Adipocyte (in vitro differentiated cells): ENCODE measurements around the gene XPO4.
A peak's percentile ranks its signal among the peaks of the same experiment; 100 is the strongest.

Experiments used
- DNase-seq: peaks from one replicate; pipeline ENCODE4 v3.0.0-alpha.2; 2015; ENCODE audit warnings: low read depth
- H3K27me3 ChIP-seq: replicated peaks from 2 replicates; pipeline ENCODE4 v1.7.0; 2013; ENCODE audit warnings: mild to moderate bottlenecking, low read length, moderate library complexity; ENCODE audit not compliant: control insufficient read depth, insufficient read depth
- H3K36me3 ChIP-seq: 2 replicates; pipeline ENCODE4 v1.7.0; 2013; ENCODE audit warnings: low read length, mild to moderate bottlenecking, moderate library complexity; ENCODE audit not compliant: control insufficient read depth, insufficient read depth, severe bottlenecking
- H3K4me1 ChIP-seq: 2 replicates; pipeline ENCODE4 v1.7.0; 2013; ENCODE audit warnings: mild to moderate bottlenecking, low read length, moderate library complexity; ENCODE audit not compliant: control insufficient read depth, insufficient read depth
- H3K4me3 ChIP-seq: 2 replicates; pipeline ENCODE4 v1.7.0; 2013; ENCODE audit warnings: mild to moderate bottlenecking, low read length, moderate library complexity
- H3K9ac ChIP-seq: 2 replicates; pipeline ENCODE4 v1.7.0; 2013; ENCODE audit warnings: mild to moderate bottlenecking, low read length, moderate library complexity
- H3K9me3 ChIP-seq: 2 replicates; pipeline ENCODE4 v1.7.0; 2013; ENCODE audit warnings: mild to moderate bottlenecking, low read length, moderate library complexity; ENCODE audit not compliant: control insufficient read depth

Gene XPO4

DNA sequence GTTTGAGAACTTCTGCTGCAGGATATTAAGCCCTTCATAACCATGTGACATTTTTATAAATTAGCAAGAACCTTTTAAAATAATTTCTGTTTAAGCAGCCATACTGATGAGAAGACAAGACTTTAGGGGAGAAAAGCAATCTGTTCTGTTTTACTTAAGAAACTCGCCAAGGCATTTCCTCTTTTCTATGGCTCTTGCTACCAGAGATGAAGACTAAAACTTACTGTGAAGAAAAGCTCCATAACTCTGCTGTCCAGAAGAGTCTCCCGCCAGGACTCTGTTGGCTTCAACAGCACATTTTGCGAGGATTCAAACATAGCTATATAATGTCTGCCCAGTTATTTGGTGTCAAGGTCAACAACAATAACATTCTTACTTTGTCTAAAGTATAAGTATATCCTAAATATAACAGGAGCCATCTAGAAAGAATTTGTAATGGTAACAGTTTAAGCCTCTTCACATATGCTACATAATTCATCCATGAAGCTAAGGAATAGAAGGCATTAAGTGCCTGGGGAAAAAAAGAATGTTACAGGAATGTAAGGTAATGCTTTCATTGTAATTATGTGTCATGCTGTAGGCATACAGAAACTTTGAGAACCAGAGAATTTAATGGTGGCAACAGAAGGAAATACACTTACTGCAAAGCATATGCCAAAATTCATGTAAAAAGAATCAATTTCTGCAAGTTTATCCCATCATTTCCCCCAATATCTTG, 75.5 kb downstream of the XPO4 start:
- no peak overlapping the region for H3K4me3 ChIP-seq

DNA sequence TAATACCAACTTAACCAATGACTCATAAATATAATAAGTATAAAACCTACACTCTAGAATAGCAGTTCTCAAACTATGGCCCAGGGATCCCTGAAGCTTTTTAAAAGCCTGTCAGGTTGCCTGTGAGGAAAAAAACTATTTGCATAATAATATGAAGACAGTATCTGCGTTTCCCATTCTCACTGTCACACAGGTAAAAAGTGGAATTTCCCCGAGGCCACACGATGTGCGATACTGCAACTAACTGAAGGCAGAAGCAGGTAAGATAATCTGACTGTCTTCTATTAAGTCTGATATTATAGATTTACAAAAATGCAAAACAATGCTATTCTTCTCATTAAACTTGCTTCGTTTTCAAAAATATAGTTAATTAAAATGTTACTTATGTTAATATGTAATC, 76.2 kb downstream of the XPO4 start:
- H3K4me3 ChIP-seq: no peak overlapping the region
- H3K9ac ChIP-seq: no peak overlapping the region
- no peaks in the 10 kb centered on the region for H3K9me3 ChIP-seq
- no peak for DNase-seq
- H3K36me3 ChIP-seq: peaks cover 9% of the 10 kb centered on the region
- H3K4me1 ChIP-seq: peaks cover 13% of the 10 kb centered on the region
- no peaks in the 10 kb centered on the region for H3K27me3 ChIP-seq

More for the DNA sequence above, 75.5 kb downstream of the XPO4 start:
- DNase-seq: peak; percentile 21
- no peaks in the 10 kb centered on the region for H3K9me3 ChIP-seq
- peaks cover 13% of the 10 kb centered on the region for H3K4me1 ChIP-seq
- H3K36me3 ChIP-seq: peaks cover 2% of the 10 kb centered on the region
- no peaks in the 10 kb centered on the region for H3K27me3 ChIP-seq
- H3K9ac ChIP-seq: no peak overlapping the region

DNA sequence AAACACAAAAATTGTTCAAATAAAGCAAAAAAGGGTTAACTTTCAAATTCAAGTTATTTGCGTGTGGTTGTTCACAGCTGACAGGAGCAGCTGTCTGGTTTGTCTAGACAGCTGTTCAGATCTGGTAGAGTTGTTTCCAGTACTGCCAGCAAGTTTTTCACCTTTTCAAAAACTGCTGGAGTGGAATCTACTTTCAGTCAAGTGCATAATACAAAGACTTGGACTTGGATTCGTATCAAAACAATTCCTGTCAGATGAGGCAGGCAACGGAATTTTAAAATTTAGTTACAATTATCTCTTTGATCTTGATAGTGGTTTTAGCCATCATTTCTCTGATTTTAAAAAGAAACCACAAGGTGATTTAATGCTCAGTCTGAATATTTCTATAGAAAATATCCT, 77.1 kb downstream of the XPO4 start:
- peaks cover 11% of the 10 kb centered on the region for H3K36me3 ChIP-seq
- no peaks in the 10 kb centered on the region for H3K27me3 ChIP-seq
- no peak overlapping the region for H3K9ac ChIP-seq
- peaks cover 13% of the 10 kb centered on the region for H3K4me1 ChIP-seq
- DNase-seq: peak; percentile 13
- no peak overlapping the region for H3K4me3 ChIP-seq
- H3K9me3 ChIP-seq: no peaks in the 10 kb centered on the region

DNA sequence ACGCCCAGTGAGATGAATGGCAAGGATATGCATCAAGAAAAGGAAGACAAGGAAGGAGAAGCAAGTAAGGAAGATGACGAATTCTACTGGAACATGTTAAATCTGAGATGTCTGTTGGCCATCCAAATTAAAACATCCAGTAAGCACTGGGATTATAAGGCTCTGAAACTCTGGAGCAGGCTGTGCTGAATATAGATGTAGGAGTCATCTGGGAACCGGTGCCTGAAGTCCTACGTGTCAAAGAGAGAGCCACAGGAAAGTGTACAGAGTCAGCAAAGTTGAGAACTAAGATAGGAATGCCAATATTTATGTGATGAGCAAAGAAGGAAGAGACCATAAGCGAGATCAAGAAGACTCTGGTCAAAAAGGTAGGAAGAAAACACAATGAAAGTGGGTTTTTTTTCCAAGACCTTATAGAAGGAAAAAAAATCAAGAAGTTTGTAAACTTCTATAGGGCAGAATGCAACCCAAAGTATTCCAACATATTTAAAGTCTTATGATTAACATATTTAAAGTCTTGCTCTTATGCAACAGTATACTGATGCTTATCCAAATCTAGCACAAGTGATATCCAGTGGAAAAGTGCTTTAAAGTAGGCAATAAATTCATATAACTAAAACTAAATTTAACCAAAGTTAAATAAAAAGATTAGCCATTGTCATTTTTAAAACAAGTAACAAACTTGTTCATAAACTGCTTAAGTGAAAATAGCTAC, 77.6 kb downstream of the XPO4 start:
- Histone ChIP-seq H3K9me3 (no peaks in the 10 kb centered on the region), H3K36me3 (peaks cover 11% of the 10 kb centered on the region), H3K4me3 (no peak overlapping the region), H3K4me1 (peaks cover 13% of the 10 kb centered on the region), H3K9ac (no peak overlapping the region), H3K27me3 (no peaks in the 10 kb centered on the region)
- no peak for DNase-seq

DNA sequence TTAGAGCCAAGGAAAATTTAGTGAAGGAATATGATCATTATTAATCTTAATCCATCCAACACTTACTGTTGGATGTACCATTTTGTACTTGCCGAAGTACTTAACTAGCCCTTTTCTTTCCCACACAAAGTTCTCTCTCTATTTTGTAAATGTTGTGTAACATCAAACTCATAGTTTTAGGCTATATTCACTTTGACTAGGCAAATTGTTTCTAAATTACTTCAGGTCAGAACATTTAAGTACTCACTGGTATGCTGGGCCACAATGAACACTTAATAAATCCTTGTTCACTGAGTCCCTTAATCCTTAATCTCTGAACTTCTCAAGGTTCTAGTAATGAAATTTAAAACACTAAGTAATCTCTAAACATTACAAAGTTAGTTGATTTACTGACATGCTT, 79.5 kb downstream of the XPO4 start:
- H3K9me3 ChIP-seq: no peaks in the 10 kb centered on the region
- DNase-seq: no peak
- no peaks in the 10 kb centered on the region for H3K27me3 ChIP-seq
- H3K9ac ChIP-seq: no peak overlapping the region
- H3K4me1 ChIP-seq: peaks cover 6% of the 10 kb centered on the region
- H3K4me3 ChIP-seq: no peak overlapping the region
- peaks cover 11% of the 10 kb centered on the region for H3K36me3 ChIP-seq

DNA sequence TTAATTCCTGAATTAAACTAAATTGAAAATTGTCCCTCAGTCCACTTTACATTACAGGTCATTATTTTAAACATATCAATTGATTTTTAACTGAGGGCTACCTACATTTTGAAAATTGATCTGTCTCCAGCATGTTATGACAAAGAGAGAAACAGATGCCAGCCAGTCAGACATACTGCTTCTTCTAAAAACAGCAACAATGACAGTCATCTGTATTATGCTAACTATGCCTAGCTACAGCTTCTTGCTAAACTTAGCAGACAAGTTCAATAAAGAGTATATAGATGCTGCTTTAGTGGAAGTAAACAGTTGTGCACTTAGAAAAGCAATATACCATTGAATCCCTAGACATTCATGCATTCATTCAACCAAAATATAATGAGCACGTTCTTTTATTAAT, 80.1 kb downstream of the XPO4 start:
- Histone ChIP-seq H3K9me3 (no peaks in the 10 kb centered on the region), H3K9ac (no peak overlapping the region), H3K36me3 (peaks cover 11% of the 10 kb centered on the region), H3K4me3 (no peak overlapping the region), H3K4me1 (peaks cover 9% of the 10 kb centered on the region), H3K27me3 (no peaks in the 10 kb centered on the region)
- DNase-seq: no peak

DNA sequence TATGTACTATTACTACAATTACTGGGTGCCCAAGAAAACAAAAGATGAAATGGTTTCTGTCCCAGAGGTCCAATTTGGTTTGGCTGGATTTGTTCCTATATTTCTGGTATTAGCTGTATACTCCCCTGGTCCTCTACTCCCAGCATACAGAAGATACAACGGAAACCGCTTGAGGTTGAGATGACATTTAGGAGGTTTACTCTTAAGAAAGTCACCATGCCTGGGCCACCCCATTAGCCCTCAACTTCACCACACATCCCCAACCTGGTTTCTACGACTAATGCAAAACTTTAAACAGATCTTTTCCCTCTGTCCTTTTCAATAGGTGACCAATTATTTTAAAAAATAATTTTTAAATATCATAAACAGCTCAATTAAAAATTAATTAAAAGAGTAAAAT, 82.8 kb downstream of the XPO4 start:
- no peak overlapping the region for H3K4me3 ChIP-seq
- no peaks in the 10 kb centered on the region for H3K9me3 ChIP-seq
- H3K4me1 ChIP-seq: peaks cover 29% of the 10 kb centered on the region
- no peak for DNase-seq
- H3K36me3 ChIP-seq: peaks cover 11% of the 10 kb centered on the region
- H3K27me3 ChIP-seq: no peaks in the 10 kb centered on the region
- H3K9ac ChIP-seq: no peak overlapping the region

DNA sequence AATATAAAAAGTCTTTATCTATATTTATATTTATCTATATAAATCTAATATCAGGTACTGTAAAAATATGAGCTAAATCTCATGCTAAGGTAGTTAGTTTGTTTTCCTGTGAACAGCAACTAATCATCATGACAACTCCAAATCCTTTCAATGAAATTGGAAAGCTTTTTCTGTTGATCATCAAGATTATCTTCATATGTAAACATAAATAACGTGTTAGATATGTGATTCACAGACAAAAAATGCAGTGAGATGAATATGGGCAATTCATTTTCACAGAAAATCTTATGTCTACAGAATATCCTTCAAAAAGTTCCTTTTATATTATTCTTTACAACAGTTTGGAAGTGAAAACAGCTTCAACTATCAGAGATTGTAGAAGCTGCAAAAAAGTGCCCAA, 87.1 kb downstream of the XPO4 start:
- Histone ChIP-seq H3K9me3 (no peaks in the 10 kb centered on the region), H3K27me3 (no peaks in the 10 kb centered on the region), H3K4me3 (no peak overlapping the region), H3K36me3 (no peaks in the 10 kb centered on the region), H3K4me1 (peaks cover 38% of the 10 kb centered on the region), H3K9ac (no peak overlapping the region)
- peak; percentile 30 for DNase-seq

DNA sequence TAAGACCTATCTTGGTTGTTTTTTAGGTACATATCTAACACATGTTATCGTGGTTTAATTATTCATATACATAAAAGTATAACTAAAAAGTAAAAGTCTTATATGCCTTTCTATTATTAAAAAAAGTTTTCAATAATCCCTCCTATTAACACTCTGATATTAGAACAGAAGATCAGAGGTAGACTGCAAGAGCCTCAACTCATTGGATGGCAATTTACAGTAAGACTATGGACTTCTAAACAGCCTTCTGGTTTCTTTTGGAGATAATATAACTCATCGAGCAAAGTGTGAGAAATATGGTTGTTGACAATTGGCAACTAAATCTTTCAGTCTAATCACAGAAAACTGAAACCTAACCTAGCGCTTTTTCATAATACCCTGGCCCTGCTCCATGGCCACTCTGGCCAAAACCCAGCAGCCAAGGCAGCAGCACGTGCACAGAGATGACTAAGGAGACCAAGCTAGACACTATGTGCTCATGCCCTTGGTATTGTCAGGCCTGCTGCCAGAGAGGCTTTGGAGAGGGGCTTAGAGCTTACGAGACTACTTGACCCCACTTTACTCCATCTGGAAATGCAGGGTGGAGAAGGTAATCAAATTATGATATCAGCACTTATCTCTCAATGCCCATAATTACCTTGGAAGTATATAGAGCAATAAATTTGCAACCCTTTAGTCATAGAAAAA, 88.2 kb downstream of the XPO4 start:
- H3K4me1 ChIP-seq: peaks cover 38% of the 10 kb centered on the region
- no peaks in the 10 kb centered on the region for H3K9me3 ChIP-seq
- H3K9ac ChIP-seq: peak overlapping the region; percentile 6
- no peaks in the 10 kb centered on the region for H3K27me3 ChIP-seq
- peak; percentile 95 for DNase-seq
- H3K4me3 ChIP-seq: peak overlapping the region; percentile 51
- H3K36me3 ChIP-seq: peaks cover 2% of the 10 kb centered on the region

DNA sequence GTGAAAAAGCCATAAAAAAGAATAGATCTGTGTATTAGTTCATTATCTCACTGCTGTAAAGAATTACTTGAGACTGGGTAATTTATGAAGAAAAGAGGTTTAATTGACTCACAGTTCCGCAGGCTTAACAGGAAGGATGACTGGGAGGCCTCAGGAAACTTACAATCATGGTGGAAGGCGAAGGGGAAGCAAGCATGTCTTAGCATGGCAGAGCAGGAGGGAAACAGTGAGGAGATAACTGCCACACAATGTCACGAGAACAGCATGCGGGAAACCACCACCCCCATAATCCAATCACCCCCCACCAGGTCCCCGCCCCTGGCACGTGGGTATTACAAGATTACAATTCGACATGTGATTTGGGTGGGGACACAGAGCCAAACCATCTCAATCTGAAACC, 89.7 kb downstream of the XPO4 start:
- DNase-seq: no peak
- H3K27me3 ChIP-seq: no peaks in the 10 kb centered on the region
- H3K9ac ChIP-seq: no peak overlapping the region
- H3K4me3 ChIP-seq: no peak overlapping the region
- H3K4me1 ChIP-seq: peaks cover 38% of the 10 kb centered on the region
- H3K9me3 ChIP-seq: no peaks in the 10 kb centered on the region
- H3K36me3 ChIP-seq: peaks cover 16% of the 10 kb centered on the region

DNA sequence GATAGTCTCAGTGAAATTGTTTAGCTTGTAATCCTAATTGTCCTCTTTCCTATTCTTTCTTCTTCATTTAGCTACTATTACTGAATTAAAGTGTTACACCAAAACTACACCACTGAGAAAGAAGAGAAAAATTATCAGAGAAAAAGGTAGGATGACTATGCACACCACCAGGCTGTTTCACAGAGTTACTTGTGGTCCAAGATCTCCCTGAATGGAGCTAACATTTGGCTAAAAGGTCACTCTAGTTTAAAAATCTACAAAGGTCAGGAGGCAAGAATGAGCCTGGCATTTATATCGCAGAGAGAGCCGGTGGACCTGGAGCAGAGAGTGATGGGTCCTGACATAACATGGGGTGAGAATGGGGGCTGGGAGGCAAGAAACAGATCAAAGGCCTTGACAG, 91.7 kb downstream of the XPO4 start:
- Histone ChIP-seq H3K9me3 (no peaks in the 10 kb centered on the region), H3K9ac (no peak overlapping the region), H3K27me3 (no peaks in the 10 kb centered on the region), H3K4me3 (no peak overlapping the region), H3K36me3 (peaks cover 33% of the 10 kb centered on the region), H3K4me1 (peaks cover 20% of the 10 kb centered on the region)
- no peak for DNase-seq
